Right atrium auricular region (tissue), 2 donors: ENCODE data around the gene FAM81A. TPM values are rescaled to one million over a fixed set of nuclear protein-coding genes. Genes with fewer than 3 reads are reported as not detected.
"Not testable (repeated sequence)": the region's sequence is repeated elsewhere in the genome, so short reads cannot be mapped to it uniquely, and the experiment has no call there.

ENCODE experiments used
- DNase-seq: peaks from one replicate; pipeline ENCODE4 v3.0.0-alpha.2; 2019; ENCODE audit warnings: low spot score
- H3K27ac ChIP-seq, 2 donors: fragments of 200-600 bp; sonication (generic); 1 replicate in 1 of 2; 2 replicates in 1 of 2; pipeline ENCODE4 v1.5.1; 2016 to 2019
- H3K27me3 ChIP-seq, 2 donors: fragments of 200-600 bp; sonication (generic); one replicate each; pipeline versions ENCODE4 v1.5.1 to v1.6.0; 2017 to 2019
- H3K36me3 ChIP-seq: fragments of 200-600 bp; sonication (generic); one replicate; pipeline ENCODE4 v1.5.1; 2016
- H3K4me1 ChIP-seq, 2 donors: fragments of 200-600 bp; sonication (generic); one replicate each; pipeline versions ENCODE4 v1.5.1 to v1.6.0; 2017 to 2019
- H3K4me3 ChIP-seq, 2 donors: fragments of 200-600 bp; sonication (generic); 1 replicate in 1 of 2; 2 replicates in 1 of 2; pipeline ENCODE4 v1.5.1; 2017 to 2019; ENCODE audit warnings: mild to moderate bottlenecking in 1 of 2, moderate library complexity in 1 of 2
- H3K9me3 ChIP-seq, 2 donors: fragments of 200-600 bp; sonication (generic); one replicate each; pipeline ENCODE4 v1.5.1; 2019
- total RNA-seq, 2 donors: library from RNA; depleted of rRNA; stranded (reverse); fragments of >200 nt; gene quantifications; one replicate each; pipeline ENCODE4 v1.1.0, GENCODE V29; 2016
- TF ChIP-seq, protein P1 (sequence below), 2 donors: fragments of 200-600 bp; sonication (generic); IDR thresholded peaks; one replicate each; pipeline ENCODE4 v1.5.1; 2019; ENCODE audit warnings: antibody characterized with exemption in 2 of 2

The FAM81A gene
- total RNA-seq, 2 donors from 2014 or later, result 0.98 to 2.0 TPM

DNA sequence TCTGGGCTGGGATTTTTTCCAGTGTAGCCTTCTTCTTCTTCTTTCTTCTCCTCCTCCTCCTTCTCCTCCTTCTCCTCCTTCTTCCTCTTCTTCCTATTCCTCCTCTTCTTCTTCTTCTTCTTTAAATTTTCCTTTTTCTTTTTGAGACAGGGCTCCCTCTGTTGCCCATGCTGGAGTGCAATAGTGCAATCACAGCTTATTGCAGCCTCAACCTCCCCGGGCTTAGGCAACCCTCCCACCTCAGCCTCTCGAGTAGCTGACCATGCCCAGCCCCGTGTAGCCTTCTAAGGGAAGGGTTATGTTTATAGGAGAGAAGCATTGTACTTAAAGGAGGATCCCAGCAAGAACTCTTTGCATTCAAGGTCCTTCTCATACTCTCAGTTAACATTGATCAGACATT, 41.3 kb upstream of the FAM81A start:
- TF ChIP-seq, protein P1, sequence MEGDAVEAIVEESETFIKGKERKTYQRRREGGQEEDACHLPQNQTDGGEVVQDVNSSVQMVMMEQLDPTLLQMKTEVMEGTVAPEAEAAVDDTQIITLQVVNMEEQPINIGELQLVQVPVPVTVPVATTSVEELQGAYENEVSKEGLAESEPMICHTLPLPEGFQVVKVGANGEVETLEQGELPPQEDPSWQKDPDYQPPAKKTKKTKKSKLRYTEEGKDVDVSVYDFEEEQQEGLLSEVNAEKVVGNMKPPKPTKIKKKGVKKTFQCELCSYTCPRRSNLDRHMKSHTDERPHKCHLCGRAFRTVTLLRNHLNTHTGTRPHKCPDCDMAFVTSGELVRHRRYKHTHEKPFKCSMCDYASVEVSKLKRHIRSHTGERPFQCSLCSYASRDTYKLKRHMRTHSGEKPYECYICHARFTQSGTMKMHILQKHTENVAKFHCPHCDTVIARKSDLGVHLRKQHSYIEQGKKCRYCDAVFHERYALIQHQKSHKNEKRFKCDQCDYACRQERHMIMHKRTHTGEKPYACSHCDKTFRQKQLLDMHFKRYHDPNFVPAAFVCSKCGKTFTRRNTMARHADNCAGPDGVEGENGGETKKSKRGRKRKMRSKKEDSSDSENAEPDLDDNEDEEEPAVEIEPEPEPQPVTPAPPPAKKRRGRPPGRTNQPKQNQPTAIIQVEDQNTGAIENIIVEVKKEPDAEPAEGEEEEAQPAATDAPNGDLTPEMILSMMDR (IDR thresholded peaks at IDR 0.05), result no peak
- H3K9me3 ChIP-seq, result no peaks in the 10 kb centered on the region
- H3K4me1 ChIP-seq, result peaks cover 0 to 3% of the 10 kb centered on the region in 2 donors
- no peak overlapping the region for H3K27ac ChIP-seq
- no peaks in the 10 kb centered on the region for H3K36me3 ChIP-seq
- no peak for DNase-seq
- no peak overlapping the region for H3K4me3 ChIP-seq
- no peaks in the 10 kb centered on the region for H3K27me3 ChIP-seq

DNA sequence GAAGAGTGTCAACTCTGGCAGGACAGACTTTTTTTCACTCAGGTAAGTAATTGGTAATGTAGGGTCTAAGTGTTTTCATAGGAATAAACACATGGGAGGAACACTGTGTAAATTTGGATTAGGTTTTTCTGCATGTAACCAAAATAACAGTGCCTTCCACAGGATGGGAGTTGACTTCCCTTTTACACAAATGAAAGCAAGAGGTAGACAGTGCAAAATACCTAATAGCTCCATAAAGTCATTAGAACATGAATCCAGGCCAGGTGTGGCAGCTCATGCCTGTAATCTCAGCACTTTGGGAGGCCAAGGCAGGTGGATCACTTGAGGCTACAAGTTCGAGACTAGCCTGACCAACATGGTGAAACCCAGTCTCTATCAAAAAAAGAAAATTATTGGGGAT, 39.8 kb upstream of the FAM81A start:
- Histone ChIP-seq H3K4me3 (no peak overlapping the region), H3K36me3 (no peaks in the 10 kb centered on the region), H3K4me1 (peaks cover 0 to 3% of the 10 kb centered on the region in 2 donors), H3K27ac (no peak overlapping the region), H3K27me3 (no peaks in the 10 kb centered on the region), H3K9me3 (no peaks in the 10 kb centered on the region)
- no peak for DNase-seq
- TF ChIP-seq, protein P1 (IDR thresholded peaks at IDR 0.05), result no peak

DNA sequence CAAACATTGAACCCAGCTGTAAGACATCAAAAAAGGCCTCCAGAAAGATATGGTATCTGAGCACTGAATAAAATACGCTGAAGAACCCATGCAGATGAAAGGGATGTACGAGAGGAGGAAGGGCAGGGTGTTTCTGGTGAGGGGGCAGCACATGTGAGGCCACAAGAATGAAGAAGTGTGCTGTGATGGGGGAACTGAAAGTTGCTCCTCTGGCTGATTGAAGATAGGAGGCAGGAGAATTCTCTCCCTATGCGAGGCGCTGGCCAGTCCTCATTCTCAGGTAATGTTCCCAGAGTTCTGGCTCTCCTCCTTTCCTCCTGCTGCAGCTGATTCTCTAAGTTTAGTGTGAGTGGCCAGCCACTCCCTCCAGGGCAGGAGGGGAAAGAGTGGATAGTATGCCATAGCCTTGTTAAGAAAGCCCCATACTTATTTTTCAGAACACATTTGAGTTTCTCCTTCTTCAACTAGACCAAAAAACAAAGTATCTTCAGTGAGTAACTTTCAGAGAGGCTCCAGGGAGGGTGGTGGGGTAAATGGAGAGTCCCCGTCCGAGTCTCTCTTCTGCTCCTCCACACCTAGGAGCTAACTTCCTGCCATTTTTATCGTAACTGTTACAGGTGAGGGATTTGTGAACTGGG, 38.4 kb upstream of the FAM81A start:
- Histone ChIP-seq H3K36me3 (no peaks in the 10 kb centered on the region), H3K4me3 (no peak overlapping the region), H3K4me1 (peaks cover 0 to 3% of the 10 kb centered on the region in 2 donors), H3K27me3 (no peaks in the 10 kb centered on the region), H3K27ac (no peak overlapping the region), H3K9me3 (no peaks in the 10 kb centered on the region)
- no peak for DNase-seq
- TF ChIP-seq, protein P1 (IDR thresholded peaks at IDR 0.05), result no peak

DNA sequence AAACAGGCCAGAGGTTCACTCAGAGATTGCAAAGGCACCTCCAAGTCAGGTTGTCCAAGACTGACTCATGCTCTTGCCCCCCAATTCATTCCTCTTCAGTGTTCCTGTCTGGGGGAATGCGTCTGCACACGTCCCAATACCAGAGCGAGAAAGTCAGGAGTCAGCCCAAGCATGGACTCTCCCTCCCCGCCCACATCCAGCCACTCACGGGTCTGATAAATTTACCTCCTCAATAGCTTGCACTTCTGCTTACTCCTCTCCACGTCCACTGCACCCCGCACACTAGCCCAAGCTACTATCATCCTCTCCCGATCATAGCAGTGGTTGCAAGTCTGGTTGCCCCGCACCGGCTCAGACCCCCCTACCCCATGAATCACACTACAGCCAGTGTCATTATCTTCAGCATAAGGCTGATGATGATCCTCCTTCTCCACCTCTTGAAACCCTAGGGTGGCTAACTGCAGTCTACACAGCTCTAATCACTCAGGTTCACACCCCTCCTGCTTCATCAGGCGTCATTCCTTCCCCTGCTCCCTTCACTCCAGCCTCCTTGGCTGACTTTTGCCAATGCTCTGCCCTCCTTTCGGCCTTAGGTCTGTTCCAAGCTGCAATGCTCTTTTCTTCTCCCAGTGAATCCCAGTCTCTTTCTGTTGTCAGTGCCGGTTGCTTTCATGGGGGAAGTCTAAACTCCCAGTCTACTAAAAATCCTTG, 37.7 kb upstream of the FAM81A start:
- TF ChIP-seq, protein P1 (IDR thresholded peaks at IDR 0.05), result no peak
- Histone ChIP-seq H3K27ac (no peak overlapping the region), H3K27me3 (no peaks in the 10 kb centered on the region), H3K9me3 (no peaks in the 10 kb centered on the region), H3K36me3 (no peaks in the 10 kb centered on the region), H3K4me1 (peaks cover 0 to 3% of the 10 kb centered on the region in 2 donors), H3K4me3 (no peak overlapping the region)
- DNase-seq, result no peak

DNA sequence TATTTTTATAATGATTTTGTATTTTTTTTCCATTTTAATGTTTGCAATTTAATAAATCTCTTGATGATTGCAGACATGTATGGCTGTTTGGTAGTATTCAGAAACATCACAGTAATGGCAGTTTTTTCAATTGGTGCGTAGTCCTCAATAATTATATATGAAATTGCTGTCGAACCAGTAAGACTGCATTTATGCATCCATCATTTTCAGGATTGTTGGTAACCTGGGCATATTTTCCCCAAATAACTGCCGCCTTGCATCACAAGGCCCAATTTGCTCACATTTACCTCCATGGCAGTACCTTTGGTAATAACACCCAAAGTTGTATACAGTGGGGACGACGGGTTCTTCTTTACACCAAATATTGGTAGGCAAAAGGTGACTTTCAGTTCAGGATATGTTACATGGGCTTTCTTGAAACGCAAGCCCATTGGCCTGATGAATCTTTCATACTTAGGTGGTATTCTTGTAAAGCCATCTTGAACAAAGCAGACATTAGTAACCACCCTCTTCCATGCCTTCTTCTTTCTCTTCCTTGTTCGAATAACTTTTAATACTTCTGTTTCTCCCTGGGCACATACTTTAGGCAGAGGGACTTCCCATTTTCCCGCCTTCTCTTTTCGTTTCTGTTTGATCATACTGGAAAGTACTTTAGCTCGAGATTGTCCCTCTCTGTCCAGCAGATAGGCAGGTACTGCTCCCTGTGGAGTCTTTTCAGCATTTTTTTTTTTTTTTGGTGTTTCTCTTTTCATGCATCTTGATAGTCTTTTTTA, 36.7 kb upstream of the FAM81A start:
- H3K27me3 ChIP-seq, H3K9me3 ChIP-seq, H3K36me3 ChIP-seq: not testable (repeated sequence)

More for the DNA sequence above, 36.7 kb upstream of the FAM81A start:
- DNase-seq, H3K4me1 ChIP-seq, H3K27ac ChIP-seq, H3K4me3 ChIP-seq: not testable (repeated sequence)
